ENCODE measurements around the gene MBNL1. TPM values are rescaled to one million over a fixed set of nuclear protein-coding genes. Genes with fewer than 3 reads are reported as not detected.
"Not testable (repeated sequence)": the region's sequence is repeated elsewhere in the genome, so short reads cannot be mapped to it uniquely, and the experiment has no call there.

MBNL1 gene
- total RNA-seq, 6 experiments from 2014 or later = 49.9 to 89.6 (median 63.2) TPM

GRCh38 chr3:152396867-152397266 is 128.1 kb downstream of the MBNL1 start:
- ATAC-seq (peak; percentile 45 to 55 (median 51)), DNase-seq (no peak)
- H3K27me3 ChIP-seq = no peaks in the 10 kb centered on the region
- no peaks in the 10 kb centered on the region for H3K36me3 ChIP-seq
- H3K4me3 ChIP-seq = no peak overlapping the region
- no peaks in the 10 kb centered on the region for H3K9me3 ChIP-seq
- H3K27ac ChIP-seq = no peak overlapping the region
- no peak for TF ChIP-seq POLR2A (IDR thresholded peaks at IDR 0.05)
- TF ChIP-seq, protein P1, sequence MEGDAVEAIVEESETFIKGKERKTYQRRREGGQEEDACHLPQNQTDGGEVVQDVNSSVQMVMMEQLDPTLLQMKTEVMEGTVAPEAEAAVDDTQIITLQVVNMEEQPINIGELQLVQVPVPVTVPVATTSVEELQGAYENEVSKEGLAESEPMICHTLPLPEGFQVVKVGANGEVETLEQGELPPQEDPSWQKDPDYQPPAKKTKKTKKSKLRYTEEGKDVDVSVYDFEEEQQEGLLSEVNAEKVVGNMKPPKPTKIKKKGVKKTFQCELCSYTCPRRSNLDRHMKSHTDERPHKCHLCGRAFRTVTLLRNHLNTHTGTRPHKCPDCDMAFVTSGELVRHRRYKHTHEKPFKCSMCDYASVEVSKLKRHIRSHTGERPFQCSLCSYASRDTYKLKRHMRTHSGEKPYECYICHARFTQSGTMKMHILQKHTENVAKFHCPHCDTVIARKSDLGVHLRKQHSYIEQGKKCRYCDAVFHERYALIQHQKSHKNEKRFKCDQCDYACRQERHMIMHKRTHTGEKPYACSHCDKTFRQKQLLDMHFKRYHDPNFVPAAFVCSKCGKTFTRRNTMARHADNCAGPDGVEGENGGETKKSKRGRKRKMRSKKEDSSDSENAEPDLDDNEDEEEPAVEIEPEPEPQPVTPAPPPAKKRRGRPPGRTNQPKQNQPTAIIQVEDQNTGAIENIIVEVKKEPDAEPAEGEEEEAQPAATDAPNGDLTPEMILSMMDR (IDR thresholded peaks at IDR 0.05) = no peak
- intact Hi-C loops (cut with DNase I) = no loop called here
- H3K4me1 ChIP-seq = peaks cover 0 to 28% (median 6%) of the 10 kb centered on the region in 4 donors

GRCh38 chr3:152397348-152397747 is 128.6 kb downstream of the MBNL1 start:
- 88% methylated on average over 2 of the region's 2 CpGs for WGBS (ENCODE audit: insufficient coverage, low coverage, low lambda C conversion rate, missing lambda C conversion rate)
- H3K4me3 ChIP-seq; H3K9me3 ChIP-seq; DNase-seq; H3K36me3 ChIP-seq; ATAC-seq; intact Hi-C loops (cut with DNase I); H3K27ac ChIP-seq; H3K27me3 ChIP-seq: not testable (repeated sequence)
- peaks cover 0 to 33% (median 6%) of the 10 kb centered on the region in 4 donors for H3K4me1 ChIP-seq

DNA sequence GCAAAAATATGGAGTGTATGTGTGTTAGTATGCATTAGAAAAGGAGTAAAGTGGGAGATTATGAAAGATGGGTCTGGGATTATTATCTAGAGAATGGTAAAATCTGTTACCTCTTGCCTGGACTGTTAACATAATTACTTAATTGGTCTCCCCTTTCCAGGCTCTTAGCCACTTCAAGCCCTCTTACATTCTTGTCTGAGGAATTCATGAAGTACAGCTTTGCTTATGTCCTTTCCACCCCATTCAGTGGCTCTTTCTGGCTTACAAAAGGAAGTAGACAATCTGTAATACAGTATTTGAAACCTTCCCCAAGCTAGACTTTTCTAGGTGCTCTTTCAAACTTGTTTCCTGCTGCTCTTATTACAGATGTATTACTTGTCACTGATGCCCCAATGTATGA is 129.8 kb downstream of the MBNL1 start:
- no peak overlapping the region for H3K27ac ChIP-seq
- peak in 2 of 4 donors; percentile 21 to 28 for ATAC-seq
- no peaks in the 10 kb centered on the region for H3K36me3 ChIP-seq
- no peaks in the 10 kb centered on the region for H3K27me3 ChIP-seq
- no peak for TF ChIP-seq POLR2A (IDR thresholded peaks at IDR 0.05)
- TF ChIP-seq, protein P1 (IDR thresholded peaks at IDR 0.05) = no peak
- intact Hi-C loops (cut with DNase I) = no loop called here
- no peak overlapping the region for H3K4me3 ChIP-seq
- DNase-seq = no peak
- no peaks in the 10 kb centered on the region for H3K9me3 ChIP-seq
- peaks cover 0 to 37% (median 6%) of the 10 kb centered on the region in 4 donors for H3K4me1 ChIP-seq

DNA sequence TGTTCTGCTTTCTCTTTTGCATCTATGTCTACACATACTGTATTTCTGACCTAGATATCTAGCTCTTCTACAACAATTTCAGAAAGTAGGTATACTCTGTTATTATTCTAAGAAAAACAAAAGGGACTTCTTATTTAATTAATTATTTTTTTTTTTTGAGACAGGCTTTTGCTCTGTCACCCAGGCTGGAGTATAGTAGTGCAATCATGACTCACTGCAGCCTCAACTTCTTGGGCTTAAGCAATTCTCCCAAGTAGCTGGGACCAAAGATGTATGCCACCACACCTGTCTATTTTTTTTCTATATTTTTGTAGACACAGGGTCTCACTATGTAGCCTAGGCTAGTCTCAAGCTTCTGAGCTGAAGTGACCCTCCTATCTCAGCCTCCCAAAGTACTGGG is 130.6 kb downstream of the MBNL1 start:
- H3K4me1 ChIP-seq = peaks cover 0 to 44% (median 6%) of the 10 kb centered on the region in 4 donors
- H3K27ac ChIP-seq = no peak overlapping the region
- ATAC-seq (peak in 1 of 4 donors; percentile 21), DNase-seq (no peak)
- TF ChIP-seq POLR2A (IDR thresholded peaks at IDR 0.05) = no peak
- TF ChIP-seq, protein P1 (IDR thresholded peaks at IDR 0.05) = no peak
- H3K27me3 ChIP-seq = no peaks in the 10 kb centered on the region
- no peaks in the 10 kb centered on the region for H3K9me3 ChIP-seq
- no peak overlapping the region for H3K4me3 ChIP-seq
- intact Hi-C loops (cut with DNase I) = no loop called here
- H3K36me3 ChIP-seq = no peaks in the 10 kb centered on the region

DNA sequence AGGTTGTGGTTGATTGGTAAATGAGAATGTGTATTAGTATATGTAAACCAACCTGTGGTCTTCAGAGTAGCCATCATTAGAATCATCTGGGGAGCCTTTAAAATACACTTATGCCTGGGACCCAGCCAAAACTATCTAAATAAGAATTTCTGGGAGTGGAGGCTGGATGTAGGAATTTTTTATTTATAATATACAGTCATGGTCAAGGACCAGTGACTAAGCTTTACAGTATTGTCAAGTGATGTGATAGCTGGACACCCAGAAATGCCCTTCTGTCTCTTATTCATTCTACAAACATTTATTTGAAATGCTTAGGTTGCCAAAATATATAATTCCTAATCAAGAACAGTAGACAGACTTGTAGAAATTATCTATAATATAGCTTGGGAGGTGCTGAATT is 132.2 kb downstream of the MBNL1 start:
- Histone ChIP-seq H3K9me3 (no peaks in the 10 kb centered on the region), H3K27me3 (no peaks in the 10 kb centered on the region), H3K4me3 (no peak overlapping the region), H3K27ac (no peak overlapping the region), H3K4me1 (peaks cover 0 to 55% (median 7%) of the 10 kb centered on the region in 4 donors), H3K36me3 (no peaks in the 10 kb centered on the region)
- ATAC-seq (no peak), DNase-seq (no peak)
- intact Hi-C loops (cut with DNase I) = no loop called here
- TF ChIP-seq POLR2A (IDR thresholded peaks at IDR 0.05) = no peak
- TF ChIP-seq, protein P1 (IDR thresholded peaks at IDR 0.05) = no peak
